T follicular helper cell (primary cell): ENCODE measurements around the gene SLC25A22.
A peak's percentile ranks its signal among the peaks of the same experiment; 100 is the strongest.

Source experiments
- DNase-seq: peaks from one replicate; pipeline ENCODE4 v3.0.0-alpha.2; 2020; ENCODE audit warnings: low read depth

Gene SLC25A22

GRCh38 chr11:834371-835316 lies 36.6 kb upstream of the SLC25A22 start:
- DNase-seq: no peak

- no peak for DNase-seq
Observed at GRCh38 chr11:833849-834311, 35.8 kb upstream of the SLC25A22 start.

- no peak for DNase-seq
Observed at GRCh38 chr11:833114-833791, 35.2 kb upstream of the SLC25A22 start.

GRCh38 chr11:832529-833113 lies 34.5 kb upstream of the SLC25A22 start, which contains the start of gene CD151:
TSS of gene CD151 (plus strand) at chr11:832952. CDS start at chr11:836070, 3,118 bp downstream.
- DNase-seq: no peak

GRCh38 chr11:831961-832528 lies 34.0 kb upstream of the SLC25A22 start:
- no peak for DNase-seq

GRCh38 chr11:831118-831864 lies 33.2 kb upstream of the SLC25A22 start:
- DNase-seq: no peak

GRCh38 chr11:830295-831117 lies 32.4 kb upstream of the SLC25A22 start:
- peak; percentile 33 for DNase-seq

GRCh38 chr11:829847-830294 lies 31.8 kb upstream of the SLC25A22 start:
- no peak for DNase-seq

GRCh38 chr11:829176-829846 lies 31.2 kb upstream of the SLC25A22 start:
- no peak for DNase-seq

- no peak for DNase-seq
Observed at GRCh38 chr11:828506-829175, 30.6 kb upstream of the SLC25A22 start.

GRCh38 chr11:827897-828192 lies 29.8 kb upstream of the SLC25A22 start, which contains the start of gene CRACR2B:
TSS of gene CRACR2B (plus strand) at chr11:827919. CDS start at chr11:828608, 689 bp downstream.
- DNase-seq: no peak

- DNase-seq: no peak
Observed at GRCh38 chr11:827146-827896, 29.2 kb upstream of the SLC25A22 start.

- DNase-seq: no peak
Observed at GRCh38 chr11:826836-827145, 28.7 kb upstream of the SLC25A22 start.

- no peak for DNase-seq
Observed at GRCh38 chr11:826227-826621, 28.1 kb upstream of the SLC25A22 start.

- no peak for DNase-seq
Observed at GRCh38 chr11:825366-826226, 27.5 kb upstream of the SLC25A22 start.

- DNase-seq: no peak
Observed at GRCh38 chr11:824942-825341, 26.9 kb upstream of the SLC25A22 start.

- no peak for DNase-seq
Observed at GRCh38 chr11:824292-824880, 26.3 kb upstream of the SLC25A22 start.
